Measurements from ENCODE around the gene AGBL4. TPM values are rescaled to one million over a fixed set of nuclear protein-coding genes. Genes with fewer than 3 reads are reported as not detected.

The AGBL4 gene
- total RNA-seq, 2 donors from 2014 or later = not detected

DNA sequence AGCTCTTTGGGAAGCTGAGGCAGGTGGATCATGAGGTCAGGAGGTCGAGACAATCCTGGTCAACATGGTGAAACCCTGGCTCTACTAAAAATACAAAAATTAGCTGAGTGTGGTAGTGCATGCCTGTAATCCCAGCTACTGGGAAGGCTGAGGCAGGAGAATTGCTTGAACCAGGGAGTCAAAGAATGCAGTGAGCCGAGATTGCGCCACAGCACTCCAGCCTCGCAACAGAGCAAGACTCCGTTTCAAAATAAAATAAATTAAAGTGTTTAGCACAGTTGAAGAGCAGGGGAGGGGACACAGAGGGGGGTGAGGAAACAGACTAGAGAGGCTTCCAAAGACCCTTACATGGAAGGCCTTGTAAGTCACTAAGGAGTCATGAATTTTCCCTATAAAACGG, 1420.5 kb downstream of the AGBL4 start:
- H3K9me3 ChIP-seq (ENCODE audit: control insufficient read depth, low read length, poor library complexity, severe bottlenecking) = no peaks in the 10 kb centered on the region
- DNase-seq (no peak), ATAC-seq (no peak)
- Mint-ChIP-seq H3K27ac (no peak overlapping the region), H3K4me1 (no peaks in the 10 kb centered on the region), H3K36me3 (ENCODE audit: low read depth) (no peaks in the 10 kb centered on the region), H3K4me3 (no peak overlapping the region), H3K27me3 (no peaks in the 10 kb centered on the region)

DNA sequence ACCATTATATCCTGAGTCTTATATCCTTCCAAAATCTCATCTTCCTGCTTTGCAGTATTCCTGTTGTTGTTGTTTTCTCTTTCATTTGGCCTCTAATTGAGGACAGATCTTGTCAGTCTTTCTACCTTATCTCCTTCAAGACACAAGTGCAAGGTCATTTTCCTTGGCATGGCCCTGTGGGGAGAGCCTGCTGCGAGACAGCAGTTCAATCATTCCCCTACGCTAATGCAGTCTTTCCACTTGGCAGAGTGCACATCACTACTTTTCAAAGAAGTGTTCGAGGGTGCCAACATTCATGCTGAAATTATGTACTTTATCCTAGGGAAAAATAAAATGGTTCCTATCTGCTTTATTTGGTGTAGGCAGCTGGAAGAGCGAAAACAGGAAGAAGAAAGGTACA, 1421.4 kb downstream of the AGBL4 start:
- ATAC-seq (no peak), DNase-seq (no peak)
- Mint-ChIP-seq H3K4me1 (no peaks in the 10 kb centered on the region), H3K27ac (no peak overlapping the region), H3K27me3 (no peaks in the 10 kb centered on the region), H3K36me3 (ENCODE audit: low read depth) (no peaks in the 10 kb centered on the region), H3K4me3 (no peak overlapping the region)
- H3K9me3 ChIP-seq (ENCODE audit: control insufficient read depth, low read length, poor library complexity, severe bottlenecking) = no peaks in the 10 kb centered on the region

DNA sequence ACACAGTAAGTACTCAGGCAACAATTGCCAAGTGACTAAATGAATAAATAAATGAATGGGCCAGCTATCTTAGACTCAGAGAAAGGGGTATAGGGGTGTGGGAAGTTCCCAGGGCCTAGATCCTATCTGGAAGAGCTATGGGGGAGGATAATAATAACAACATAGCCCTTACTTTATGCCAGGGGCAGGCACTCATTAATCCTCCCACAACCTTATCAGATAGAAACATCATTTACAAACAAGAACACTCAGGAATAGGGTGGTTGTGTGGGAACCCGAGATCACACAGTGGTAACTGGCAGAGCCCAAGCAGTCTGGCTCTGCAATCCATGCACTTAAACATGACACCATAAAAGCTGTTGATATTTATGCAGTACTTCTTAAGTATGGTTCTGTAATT, 1423.6 kb downstream of the AGBL4 start:
- ATAC-seq (no peak), DNase-seq (no peak)
- H3K4me3 Mint-ChIP-seq = no peak overlapping the region
- no peaks in the 10 kb centered on the region for H3K9me3 ChIP-seq (ENCODE audit: control insufficient read depth, low read length, poor library complexity, severe bottlenecking)
- H3K4me1 Mint-ChIP-seq = no peaks in the 10 kb centered on the region
- H3K36me3 Mint-ChIP-seq (ENCODE audit: low read depth) = no peaks in the 10 kb centered on the region
- H3K27me3 Mint-ChIP-seq = peaks cover 9% of the 10 kb centered on the region
- H3K27ac Mint-ChIP-seq = no peak overlapping the region

DNA sequence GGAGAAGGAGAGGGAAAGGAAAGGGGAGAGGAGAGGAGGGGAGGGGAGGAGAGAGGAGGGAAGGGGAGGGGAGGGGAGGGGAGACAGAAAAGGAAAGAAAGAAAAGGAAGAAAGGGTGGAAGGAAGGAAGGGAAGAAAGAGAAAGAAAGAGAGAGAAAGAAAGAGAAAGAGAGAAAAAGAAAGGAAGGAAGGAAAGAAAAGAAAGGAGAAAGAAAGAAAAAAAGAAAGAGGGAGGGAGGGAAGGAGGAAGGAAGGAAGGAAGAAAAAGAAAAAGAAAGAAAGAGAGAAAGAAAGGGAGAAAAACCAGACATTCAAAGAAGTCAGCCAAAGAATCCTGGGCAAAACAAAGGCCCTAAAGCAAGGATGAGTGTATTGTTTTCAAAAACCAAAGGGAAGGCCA, 1426.1 kb downstream of the AGBL4 start:
- Mint-ChIP-seq H3K36me3 (ENCODE audit: low read depth) (no peaks in the 10 kb centered on the region), H3K27me3 (peaks cover 16% of the 10 kb centered on the region), H3K27ac (no peak overlapping the region), H3K4me3 (no peak overlapping the region), H3K4me1 (no peaks in the 10 kb centered on the region)
- DNase-seq (no peak), ATAC-seq (no peak)
- no peaks in the 10 kb centered on the region for H3K9me3 ChIP-seq (ENCODE audit: control insufficient read depth, low read length, poor library complexity, severe bottlenecking)

DNA sequence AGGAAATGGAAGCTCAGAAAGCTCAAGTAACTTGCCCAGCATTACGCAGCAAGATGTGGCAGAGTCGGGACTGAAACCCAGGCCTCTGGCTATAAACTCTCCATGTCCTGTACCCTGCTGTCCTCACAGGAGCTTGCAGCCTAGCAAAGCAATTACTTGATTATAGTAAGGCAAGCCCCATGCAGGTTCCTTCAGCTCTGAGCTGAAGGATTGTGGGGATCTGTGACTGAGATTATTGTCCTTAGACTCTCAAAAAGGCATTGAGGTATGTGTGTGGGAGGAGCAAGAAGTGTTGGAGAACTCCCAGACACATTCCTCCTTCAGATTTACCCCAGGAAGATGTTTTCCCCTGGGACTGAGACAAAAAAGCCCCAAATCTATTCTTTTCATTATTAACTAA, 1427.7 kb downstream of the AGBL4 start:
- ATAC-seq (no peak), DNase-seq (no peak)
- no peaks in the 10 kb centered on the region for H3K9me3 ChIP-seq (ENCODE audit: control insufficient read depth, low read length, poor library complexity, severe bottlenecking)
- no peak overlapping the region for H3K27ac Mint-ChIP-seq
- peaks cover 16% of the 10 kb centered on the region for H3K27me3 Mint-ChIP-seq
- no peak overlapping the region for H3K4me3 Mint-ChIP-seq
- H3K4me1 Mint-ChIP-seq = no peaks in the 10 kb centered on the region
- H3K36me3 Mint-ChIP-seq (ENCODE audit: low read depth) = no peaks in the 10 kb centered on the region

DNA sequence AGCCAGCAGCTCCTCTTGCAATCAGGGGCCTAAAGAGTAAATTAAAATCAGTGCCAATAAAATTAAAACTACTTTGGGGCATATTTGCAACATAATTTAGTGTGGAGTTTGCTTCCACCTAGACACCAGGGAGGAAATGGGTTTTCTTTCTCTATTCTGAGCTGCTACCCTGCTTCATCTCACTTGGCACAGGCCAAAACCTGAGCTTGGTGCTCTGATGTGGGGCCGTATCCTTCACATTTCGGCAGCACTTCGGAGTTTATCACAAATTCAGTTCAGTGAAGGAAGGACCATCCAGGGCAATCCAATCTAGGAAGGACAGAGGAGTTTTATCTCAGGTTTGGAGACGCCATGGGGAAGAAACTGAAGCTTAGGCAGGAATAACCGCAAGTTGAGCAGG, 1428.1 kb downstream of the AGBL4 start:
- H3K9me3 ChIP-seq (ENCODE audit: control insufficient read depth, low read length, poor library complexity, severe bottlenecking) = no peaks in the 10 kb centered on the region
- ATAC-seq = no peak
- H3K36me3 Mint-ChIP-seq (ENCODE audit: low read depth) = no peaks in the 10 kb centered on the region
- DNase-seq = no peak
- H3K27ac Mint-ChIP-seq = no peak overlapping the region
- no peak overlapping the region for H3K4me3 Mint-ChIP-seq
- H3K27me3 Mint-ChIP-seq = peaks cover 16% of the 10 kb centered on the region
- H3K4me1 Mint-ChIP-seq = no peaks in the 10 kb centered on the region

DNA sequence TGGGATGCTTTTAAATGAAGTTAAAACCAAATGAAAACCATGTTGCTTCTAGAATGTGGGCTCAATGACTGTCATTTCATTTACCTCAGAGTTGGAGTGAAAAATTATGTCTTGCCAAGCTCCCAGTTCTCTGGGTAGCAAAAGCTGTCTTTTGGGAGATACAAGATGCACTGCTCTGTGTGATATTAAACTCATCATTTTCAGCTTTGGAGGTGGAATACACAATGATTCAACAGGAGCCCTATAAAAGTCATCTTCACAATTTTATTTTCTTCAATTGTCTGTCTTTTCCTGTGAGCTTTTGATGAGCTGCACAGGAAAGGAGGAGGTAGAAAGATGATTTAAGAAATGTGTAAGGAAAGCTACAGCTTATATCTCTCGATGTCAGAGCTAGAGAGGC, 1431.4 kb downstream of the AGBL4 start:
- DNase-seq (no peak), ATAC-seq (no peak)
- Mint-ChIP-seq H3K27ac (no peak overlapping the region), H3K27me3 (peaks cover 16% of the 10 kb centered on the region), H3K36me3 (ENCODE audit: low read depth) (no peaks in the 10 kb centered on the region), H3K4me3 (no peak overlapping the region), H3K4me1 (no peaks in the 10 kb centered on the region)
- no peaks in the 10 kb centered on the region for H3K9me3 ChIP-seq (ENCODE audit: control insufficient read depth, low read length, poor library complexity, severe bottlenecking)

DNA sequence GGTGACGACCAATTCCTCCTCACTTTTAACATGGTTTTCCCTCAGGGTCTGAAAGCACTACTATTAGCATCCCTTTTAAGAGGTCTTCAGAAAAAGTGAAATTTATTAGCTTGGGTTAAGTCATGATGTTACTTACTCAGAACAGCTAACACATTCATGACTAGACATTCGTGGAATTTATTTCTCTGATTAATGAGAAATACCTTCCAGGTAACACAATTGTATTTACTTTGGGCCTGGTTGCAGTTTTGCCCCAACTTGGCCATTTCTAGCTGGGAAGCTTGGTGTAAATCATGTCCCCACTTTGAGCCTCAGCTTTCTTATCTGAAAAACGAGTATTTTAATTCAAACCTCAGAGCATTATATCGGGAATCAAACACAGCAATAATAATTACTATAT, 1432.6 kb downstream of the AGBL4 start:
- Mint-ChIP-seq H3K36me3 (ENCODE audit: low read depth) (no peaks in the 10 kb centered on the region), H3K27me3 (peaks cover 26% of the 10 kb centered on the region), H3K4me1 (no peaks in the 10 kb centered on the region), H3K27ac (no peak overlapping the region), H3K4me3 (no peak overlapping the region)
- ATAC-seq (no peak), DNase-seq (no peak)
- no peaks in the 10 kb centered on the region for H3K9me3 ChIP-seq (ENCODE audit: control insufficient read depth, low read length, poor library complexity, severe bottlenecking)

DNA sequence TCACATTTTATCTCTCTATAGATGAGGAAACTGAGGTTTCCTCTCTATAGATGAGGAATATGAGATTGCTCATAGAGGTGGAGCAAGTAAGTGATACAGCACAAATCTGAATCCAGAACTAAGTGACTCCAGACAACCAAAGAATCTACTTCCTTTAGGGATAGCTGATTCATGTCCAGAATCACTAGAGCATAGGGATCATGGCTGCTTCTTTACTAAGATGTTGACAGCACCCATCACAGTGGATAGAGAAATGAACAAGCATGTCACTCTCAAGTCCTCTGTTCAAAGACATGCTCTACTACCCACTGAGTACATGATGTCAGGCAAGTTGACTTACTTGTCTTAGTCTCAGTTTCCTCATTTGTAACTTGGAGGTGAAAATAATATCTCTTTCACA, 1435.7 kb downstream of the AGBL4 start:
- DNase-seq = no peak
- H3K27ac Mint-ChIP-seq = no peak overlapping the region
- no peaks in the 10 kb centered on the region for H3K4me1 Mint-ChIP-seq
- no peaks in the 10 kb centered on the region for H3K36me3 Mint-ChIP-seq (ENCODE audit: low read depth)
- H3K4me3 Mint-ChIP-seq = no peak overlapping the region
- peaks cover 29% of the 10 kb centered on the region for H3K27me3 Mint-ChIP-seq
- ATAC-seq = no peak
- no peaks in the 10 kb centered on the region for H3K9me3 ChIP-seq (ENCODE audit: control insufficient read depth, low read length, poor library complexity, severe bottlenecking)

DNA sequence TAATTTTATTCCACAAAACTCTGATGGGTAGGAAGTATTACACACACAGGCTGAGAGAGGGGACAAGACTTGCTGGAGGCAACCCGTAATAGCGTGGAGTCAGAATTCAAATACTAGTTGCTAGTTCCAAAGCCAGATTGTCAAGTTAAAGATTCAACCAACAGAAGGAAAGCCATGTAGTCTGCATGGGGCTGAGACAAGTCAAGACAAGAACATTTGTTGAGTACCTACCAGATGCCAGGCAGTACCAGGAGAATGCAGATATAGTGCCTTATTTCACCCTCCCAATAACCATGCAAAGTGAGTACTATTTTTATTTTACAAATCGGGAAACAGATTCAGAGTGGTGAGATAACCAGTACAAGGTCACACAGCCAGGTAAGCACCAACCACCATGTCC, 1441.3 kb downstream of the AGBL4 start:
- DNase-seq (no peak), ATAC-seq (no peak)
- Mint-ChIP-seq H3K4me3 (no peak overlapping the region), H3K36me3 (ENCODE audit: low read depth) (peaks cover 2% of the 10 kb centered on the region), H3K27me3 (peaks cover 37% of the 10 kb centered on the region), H3K4me1 (no peaks in the 10 kb centered on the region), H3K27ac (no peak overlapping the region)
- no peaks in the 10 kb centered on the region for H3K9me3 ChIP-seq (ENCODE audit: control insufficient read depth, low read length, poor library complexity, severe bottlenecking)

DNA sequence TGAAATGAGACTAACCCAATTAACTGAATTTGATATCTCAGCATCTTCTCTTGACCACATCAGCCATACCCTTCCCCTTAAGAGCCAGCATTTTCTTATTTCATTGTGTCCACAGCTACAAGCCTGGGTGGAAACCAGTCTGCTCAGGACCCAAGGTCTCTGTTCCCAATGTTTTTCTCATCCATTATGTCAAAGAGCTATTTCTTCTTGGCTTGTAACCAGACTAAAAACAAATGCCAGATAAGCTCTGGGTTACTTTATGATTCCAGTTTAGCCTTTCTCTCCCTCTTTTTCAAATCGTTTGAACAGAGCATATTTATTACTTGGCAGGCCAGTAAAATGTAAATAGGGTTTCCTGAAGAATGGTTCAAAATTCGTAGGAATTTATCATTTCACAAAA, 1442.5 kb downstream of the AGBL4 start:
- DNase-seq = no peak
- peaks cover 28% of the 10 kb centered on the region for H3K27me3 Mint-ChIP-seq
- no peak overlapping the region for H3K4me3 Mint-ChIP-seq
- no peaks in the 10 kb centered on the region for H3K4me1 Mint-ChIP-seq
- no peak overlapping the region for H3K27ac Mint-ChIP-seq
- no peak for ATAC-seq
- H3K36me3 Mint-ChIP-seq (ENCODE audit: low read depth) = peaks cover 2% of the 10 kb centered on the region
- no peaks in the 10 kb centered on the region for H3K9me3 ChIP-seq (ENCODE audit: control insufficient read depth, low read length, poor library complexity, severe bottlenecking)

DNA sequence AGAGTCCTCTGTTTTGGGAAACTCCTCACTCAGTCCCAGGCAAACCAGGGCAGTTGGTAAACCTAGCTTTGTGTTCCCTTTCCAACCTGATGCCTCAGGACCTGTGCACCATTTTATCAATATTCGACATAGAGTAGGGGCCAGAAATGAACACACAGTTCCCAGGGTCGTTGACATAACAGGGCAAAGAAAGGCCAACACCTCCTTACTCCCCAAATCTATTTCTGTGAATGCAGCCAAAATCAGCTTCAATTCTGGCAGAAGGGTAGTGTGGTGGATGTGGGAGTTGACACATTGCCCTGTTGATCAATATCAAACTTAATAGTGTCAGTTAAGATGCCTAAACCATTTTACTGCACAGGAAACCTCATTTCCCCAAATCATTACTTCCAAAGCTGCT, 1447.2 kb downstream of the AGBL4 start:
- ATAC-seq (no peak), DNase-seq (no peak)
- Mint-ChIP-seq H3K4me3 (no peak overlapping the region), H3K4me1 (peaks cover 6% of the 10 kb centered on the region), H3K27ac (no peak overlapping the region), H3K27me3 (peaks cover 36% of the 10 kb centered on the region), H3K36me3 (ENCODE audit: low read depth) (peaks cover 2% of the 10 kb centered on the region)
- no peaks in the 10 kb centered on the region for H3K9me3 ChIP-seq (ENCODE audit: control insufficient read depth, low read length, poor library complexity, severe bottlenecking)

DNA sequence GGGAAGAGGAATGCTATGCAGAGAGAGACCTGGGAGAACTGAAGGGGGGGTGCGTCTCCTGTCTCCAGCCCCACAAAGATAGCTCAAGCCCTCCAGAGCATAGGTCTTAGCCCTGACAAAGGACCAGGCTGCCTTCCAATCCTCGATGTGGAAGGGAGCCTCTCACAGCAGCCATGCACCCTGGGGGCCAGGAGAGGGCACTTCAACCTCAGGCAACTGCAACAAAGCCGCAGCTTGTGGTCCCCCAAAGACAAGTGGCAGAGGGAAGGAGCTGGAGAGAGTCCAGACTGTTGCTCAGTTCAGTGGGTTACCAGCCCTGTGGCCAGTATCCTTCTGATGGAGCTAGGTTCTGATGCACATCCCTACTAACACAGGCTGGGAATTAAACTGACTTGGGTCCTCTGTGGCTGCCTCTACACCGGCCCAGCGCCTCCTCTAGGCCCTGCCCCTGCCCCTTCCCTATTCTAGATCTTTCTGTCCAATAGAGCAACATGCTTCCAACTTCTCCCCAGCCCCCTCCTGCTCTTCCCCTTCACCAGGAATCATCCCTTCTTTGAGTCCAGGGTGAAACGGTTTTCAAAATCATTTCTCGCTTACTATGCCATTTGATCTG, 1451.0 kb downstream of the AGBL4 start:
- peaks cover 6% of the 10 kb centered on the region for H3K4me1 Mint-ChIP-seq
- H3K27me3 Mint-ChIP-seq = peaks cover 42% of the 10 kb centered on the region
- H3K9me3 ChIP-seq (ENCODE audit: control insufficient read depth, low read length, poor library complexity, severe bottlenecking) = no peaks in the 10 kb centered on the region
- no peak overlapping the region for H3K27ac Mint-ChIP-seq
- ATAC-seq (no peak), DNase-seq (no peak)
- no peak overlapping the region for H3K4me3 Mint-ChIP-seq
- H3K36me3 Mint-ChIP-seq (ENCODE audit: low read depth) = no peaks in the 10 kb centered on the region

DNA sequence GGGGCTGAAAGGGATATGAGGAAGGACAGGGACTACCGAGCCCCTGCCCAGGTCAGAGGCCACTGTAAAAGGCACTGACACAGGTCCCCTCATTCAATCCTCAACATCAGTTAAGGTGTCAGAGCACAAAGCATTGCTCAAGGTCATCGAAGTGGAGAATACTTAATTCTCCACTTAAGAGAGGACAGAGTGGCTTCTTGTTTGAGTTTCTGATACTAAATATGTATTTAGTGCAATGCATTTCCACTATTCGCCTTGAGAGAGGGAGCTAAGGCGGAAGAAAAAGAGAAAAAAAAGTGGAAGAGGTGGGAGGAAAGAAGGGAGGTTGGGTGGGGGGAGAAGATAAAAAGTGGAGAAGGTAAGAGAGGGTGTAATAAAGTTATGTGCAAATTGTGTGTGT, 1451.6 kb downstream of the AGBL4 start:
- no peak for ATAC-seq

More for the DNA sequence above, 1451.6 kb downstream of the AGBL4 start:
- Mint-ChIP-seq H3K4me3 (no peak overlapping the region), H3K36me3 (ENCODE audit: low read depth) (no peaks in the 10 kb centered on the region), H3K4me1 (peaks cover 6% of the 10 kb centered on the region), H3K27me3 (peaks cover 46% of the 10 kb centered on the region), H3K27ac (no peak overlapping the region)
- no peaks in the 10 kb centered on the region for H3K9me3 ChIP-seq (ENCODE audit: control insufficient read depth, low read length, poor library complexity, severe bottlenecking)
- DNase-seq = no peak
